ENCODE results near the gene PKMYT1. TPM values are rescaled to one million over a fixed set of nuclear protein-coding genes. Genes with fewer than 3 reads are reported as not detected.
A peak's percentile ranks its signal among the peaks of the same experiment; 100 is the strongest.

The PKMYT1 gene
- total RNA-seq, 1 donor from 2014 or later = 21.8 TPM

GRCh38 chr16:3013998-3014690 lies 33.9 kb upstream of the PKMYT1 start:
- H3K9me3 Mint-ChIP-seq = no peaks in the 10 kb centered on the region
- no peak for DNase-seq (ENCODE audit: low spot score in 2 of 2, unreplicated experiment in 2 of 2)
- peaks cover 66% of the 10 kb centered on the region for H3K4me1 Mint-ChIP-seq
- peak overlapping the region; percentile 42 for H3K4me3 Mint-ChIP-seq
- peaks cover 4% of the 10 kb centered on the region for H3K36me3 Mint-ChIP-seq
- no peak for TF ChIP-seq CTCF (IDR thresholded peaks at IDR 0.05; ENCODE audit: unreplicated experiment)
- peaks cover 54% of the 10 kb centered on the region for H3K27me3 Mint-ChIP-seq (ENCODE audit: low read depth)
- H3K27ac Mint-ChIP-seq = peak overlapping the region; percentile 76

GRCh38 chr16:3013491-3013951 lies 33.3 kb upstream of the PKMYT1 start:
- Mint-ChIP-seq H3K4me3 (peak overlapping the region; percentile 60), H3K36me3 (peaks cover 4% of the 10 kb centered on the region), H3K4me1 (peaks cover 70% of the 10 kb centered on the region), H3K27ac (peak overlapping the region; percentile 97), H3K27me3 (ENCODE audit: low read depth) (peaks cover 56% of the 10 kb centered on the region), H3K9me3 (no peaks in the 10 kb centered on the region)
- no peak for DNase-seq (ENCODE audit: low spot score in 2 of 2, unreplicated experiment in 2 of 2)
- no peak for TF ChIP-seq CTCF (IDR thresholded peaks at IDR 0.05; ENCODE audit: unreplicated experiment)

- DNase-seq (ENCODE audit: low spot score in 2 of 2, unreplicated experiment in 2 of 2) = peak in 1 of 2 experiments; percentile 60
- no peaks in the 10 kb centered on the region for H3K9me3 Mint-ChIP-seq
- peaks cover 56% of the 10 kb centered on the region for H3K27me3 Mint-ChIP-seq (ENCODE audit: low read depth)
- no peak for TF ChIP-seq CTCF (IDR thresholded peaks at IDR 0.05; ENCODE audit: unreplicated experiment)
- peak within 1 kb of the TSS; percentile 97 for H3K27ac Mint-ChIP-seq
- H3K4me1 Mint-ChIP-seq = peaks cover 70% of the 10 kb centered on the region
- H3K4me3 Mint-ChIP-seq = peak within 1 kb of the TSS; percentile 60
- peaks cover 4% of the 10 kb centered on the region for H3K36me3 Mint-ChIP-seq
Measured at GRCh38 chr16:3012828-3013420, 32.7 kb upstream of the PKMYT1 start, which contains the start of gene CLDN9. Gene CLDN9 (plus strand): TSS chr16:3012923. CDS start chr16:3013363, 440 bp downstream.

GRCh38 chr16:3012246-3012645 lies 32.0 kb upstream of the PKMYT1 start:
- peaks cover 77% of the 10 kb centered on the region for H3K4me1 Mint-ChIP-seq
- no peaks in the 10 kb centered on the region for H3K9me3 Mint-ChIP-seq
- peaks cover 4% of the 10 kb centered on the region for H3K36me3 Mint-ChIP-seq
- H3K27me3 Mint-ChIP-seq (ENCODE audit: low read depth) = peaks cover 60% of the 10 kb centered on the region
- peak in 1 of 2 experiments; percentile 64 for DNase-seq (ENCODE audit: low spot score in 2 of 2, unreplicated experiment in 2 of 2)
- H3K4me3 Mint-ChIP-seq = peak overlapping the region; percentile 60
- H3K27ac Mint-ChIP-seq = peak overlapping the region; percentile 97
- no peak for TF ChIP-seq CTCF (IDR thresholded peaks at IDR 0.05; ENCODE audit: unreplicated experiment)

- Mint-ChIP-seq H3K4me3 (no peak overlapping the region), H3K27ac (peak overlapping the region; percentile 94), H3K27me3 (ENCODE audit: low read depth) (peaks cover 68% of the 10 kb centered on the region), H3K9me3 (no peaks in the 10 kb centered on the region), H3K36me3 (peaks cover 3% of the 10 kb centered on the region), H3K4me1 (peaks cover 76% of the 10 kb centered on the region)
- no peak for DNase-seq (ENCODE audit: low spot score in 2 of 2, unreplicated experiment in 2 of 2)
- no peak for TF ChIP-seq CTCF (IDR thresholded peaks at IDR 0.05; ENCODE audit: unreplicated experiment)
Measured at GRCh38 chr16:3010510-3010909, 30.3 kb upstream of the PKMYT1 start.

Measured in mesothelial cell of epicardium (in vitro differentiated cells).